ENCODE data around the gene EGLN3. TPM values are rescaled to one million over a fixed set of nuclear protein-coding genes. Genes with fewer than 3 reads are reported as not detected.

EGLN3 gene
- total RNA-seq, 2 experiments from 2014 or later: 3.5 to 4.2 TPM

GRCh38 chr14:33925946-33926345, 24.9 kb downstream of the EGLN3 start:
- CTCF ChIA-PET: no interaction called here
- TF ChIP-seq, protein P1, sequence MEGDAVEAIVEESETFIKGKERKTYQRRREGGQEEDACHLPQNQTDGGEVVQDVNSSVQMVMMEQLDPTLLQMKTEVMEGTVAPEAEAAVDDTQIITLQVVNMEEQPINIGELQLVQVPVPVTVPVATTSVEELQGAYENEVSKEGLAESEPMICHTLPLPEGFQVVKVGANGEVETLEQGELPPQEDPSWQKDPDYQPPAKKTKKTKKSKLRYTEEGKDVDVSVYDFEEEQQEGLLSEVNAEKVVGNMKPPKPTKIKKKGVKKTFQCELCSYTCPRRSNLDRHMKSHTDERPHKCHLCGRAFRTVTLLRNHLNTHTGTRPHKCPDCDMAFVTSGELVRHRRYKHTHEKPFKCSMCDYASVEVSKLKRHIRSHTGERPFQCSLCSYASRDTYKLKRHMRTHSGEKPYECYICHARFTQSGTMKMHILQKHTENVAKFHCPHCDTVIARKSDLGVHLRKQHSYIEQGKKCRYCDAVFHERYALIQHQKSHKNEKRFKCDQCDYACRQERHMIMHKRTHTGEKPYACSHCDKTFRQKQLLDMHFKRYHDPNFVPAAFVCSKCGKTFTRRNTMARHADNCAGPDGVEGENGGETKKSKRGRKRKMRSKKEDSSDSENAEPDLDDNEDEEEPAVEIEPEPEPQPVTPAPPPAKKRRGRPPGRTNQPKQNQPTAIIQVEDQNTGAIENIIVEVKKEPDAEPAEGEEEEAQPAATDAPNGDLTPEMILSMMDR (IDR thresholded peaks at IDR 0.05): no peak
- H3K27ac Mint-ChIP-seq: no peak overlapping the region
- intact Hi-C loops (cut with micrococcal nuclease): no loop called here
- H3K9me3 Mint-ChIP-seq: no peaks in the 10 kb centered on the region
- no peaks in the 10 kb centered on the region for H3K27me3 Mint-ChIP-seq
- no peaks in the 10 kb centered on the region for H3K4me1 Mint-ChIP-seq (ENCODE audit: low read depth)
- no peaks in the 10 kb centered on the region for H3K36me3 Mint-ChIP-seq (ENCODE audit: low read depth)
- ATAC-seq: no peak
- no peak for DNase-seq
- POLR2A ChIA-PET: no interaction called here
- H3K4me3 Mint-ChIP-seq: no peak overlapping the region

- no peaks in the 10 kb centered on the region for H3K36me3 Mint-ChIP-seq (ENCODE audit: low read depth)
- CTCF ChIA-PET: interaction anchor here (1.1 kb wide), 2 partner anchors 43 to 303 kb away, joined by 3 read pairs; no protein-coding TSS in a partner anchor
- H3K4me1 Mint-ChIP-seq (ENCODE audit: low read depth): no peaks in the 10 kb centered on the region
- POLR2A ChIA-PET: interaction anchor here (0.6 kb wide), 1 partner anchor 1414 kb away, joined by 3 read pairs; no protein-coding TSS in a partner anchor
- intact Hi-C loops (cut with micrococcal nuclease): no loop called here
- no peaks in the 10 kb centered on the region for H3K27me3 Mint-ChIP-seq
- H3K27ac Mint-ChIP-seq: no peak overlapping the region
- DNase-seq (no peak), ATAC-seq (no peak)
- TF ChIP-seq, protein P1 (IDR thresholded peaks at IDR 0.05): no peak
- H3K9me3 Mint-ChIP-seq: no peaks in the 10 kb centered on the region
- no peak overlapping the region for H3K4me3 Mint-ChIP-seq
These were observed 25.6 kb downstream of the EGLN3 start for GRCh38 chr14:33925235-33925634.

DNA sequence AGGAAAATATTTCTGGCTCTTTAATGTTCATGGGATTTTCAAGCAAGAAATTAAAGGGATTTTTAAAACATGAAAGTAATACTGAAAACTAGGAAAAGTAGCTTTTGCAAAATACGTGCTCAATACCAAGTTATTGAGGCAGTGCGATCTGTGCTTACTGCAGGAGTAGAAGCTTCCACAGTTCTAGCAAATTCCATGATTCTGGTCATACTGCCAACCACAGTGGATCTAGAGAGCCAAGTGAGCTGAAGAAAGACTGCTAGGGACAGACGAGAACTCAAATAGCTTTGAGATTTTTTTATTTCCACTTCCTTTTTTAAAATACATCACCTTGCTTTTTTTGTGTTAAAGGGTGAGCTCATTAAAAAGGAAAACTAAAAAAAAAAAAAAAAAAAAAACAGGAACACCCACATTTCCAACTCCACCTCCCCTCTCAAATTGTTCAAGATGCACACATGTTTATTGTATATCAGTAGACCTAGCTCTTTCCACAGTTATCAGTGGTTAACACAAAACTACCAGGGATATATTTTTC, 26.2 kb downstream of the EGLN3 start:
- CTCF ChIA-PET: interaction anchor here (1.1 kb wide), 2 partner anchors 44 to 304 kb away, joined by 3 read pairs; no protein-coding TSS in a partner anchor
- TF ChIP-seq, protein P1 (IDR thresholded peaks at IDR 0.05): no peak
- DNase-seq: no peak
- POLR2A ChIA-PET: no interaction called here
- Mint-ChIP-seq H3K27me3 (no peaks in the 10 kb centered on the region), H3K4me3 (no peak overlapping the region), H3K9me3 (no peaks in the 10 kb centered on the region), H3K27ac (no peak overlapping the region), H3K36me3 (ENCODE audit: low read depth) (no peaks in the 10 kb centered on the region), H3K4me1 (ENCODE audit: low read depth) (no peaks in the 10 kb centered on the region)
- intact Hi-C loops (cut with micrococcal nuclease): no loop called here
- no peak for ATAC-seq

- TF ChIP-seq, protein P1 (IDR thresholded peaks at IDR 0.05): no peak
- POLR2A ChIA-PET: no interaction called here
- Mint-ChIP-seq H3K36me3 (ENCODE audit: low read depth) (no peaks in the 10 kb centered on the region), H3K27me3 (no peaks in the 10 kb centered on the region), H3K4me3 (no peak overlapping the region), H3K9me3 (no peaks in the 10 kb centered on the region), H3K4me1 (ENCODE audit: low read depth) (no peaks in the 10 kb centered on the region), H3K27ac (no peak overlapping the region)
- no peak for ATAC-seq
- no peak for DNase-seq
- intact Hi-C loops (cut with micrococcal nuclease): no loop called here
- CTCF ChIA-PET: no interaction called here
These were observed 28.7 kb downstream of the EGLN3 start for GRCh38 chr14:33922125-33922524.

GRCh38 chr14:33918256-33918655, 32.6 kb downstream of the EGLN3 start:
- Mint-ChIP-seq H3K4me3 (no peak overlapping the region), H3K27ac (no peak overlapping the region), H3K9me3 (no peaks in the 10 kb centered on the region), H3K36me3 (ENCODE audit: low read depth) (no peaks in the 10 kb centered on the region), H3K27me3 (no peaks in the 10 kb centered on the region), H3K4me1 (ENCODE audit: low read depth) (no peaks in the 10 kb centered on the region)
- ATAC-seq (no peak), DNase-seq (no peak)
- intact Hi-C loops (cut with micrococcal nuclease): no loop called here
- POLR2A ChIA-PET: no interaction called here
- TF ChIP-seq, protein P1 (IDR thresholded peaks at IDR 0.05): no peak
- CTCF ChIA-PET: interaction anchor here (1.3 kb wide), 1 partner anchor 37 kb away, joined by 3 read pairs; no protein-coding TSS in a partner anchor

Data from activated CD8-positive, alpha-beta T cell treated with anti-CD3 and anti-CD28 coated beads for 36 hours (primary cell).